HepG2 (cell line): ENCODE results near the gene SOCS3. TPM values are rescaled to one million over a fixed set of nuclear protein-coding genes. Genes with fewer than 3 reads are reported as not detected.

Source experiments
- AGO2 ChIP-seq: fragments of 200-400 bp; formaldehyde crosslinking; optimal IDR thresholded peaks from 2 replicates; pipeline ENCODE3; 2017; ENCODE audit warnings: mild to moderate bottlenecking, low read depth, low read length, moderate library complexity
- BCL6 ChIP-seq: IDR thresholded peaks from 2 replicates; pipeline ENCODE4 v1.6.1; 2016; ENCODE audit warnings: missing genetic modification reagents, missing compliant biosample characterization
- DNMT1 ChIP-seq: sonication (generic); formaldehyde crosslinking; IDR thresholded peaks from 2 replicates; pipeline ENCODE4 v1.5.1; 2020; ENCODE audit warnings: mild to moderate bottlenecking, missing genetic modification reagents
- HDAC1 ChIP-seq: sonication (generic); formaldehyde crosslinking; IDR thresholded peaks from 2 replicates; pipeline ENCODE4 v1.5.1; 2020; ENCODE audit warnings: mild to moderate bottlenecking, missing genetic modification reagents
- IRX3 ChIP-seq: sonication (generic); formaldehyde crosslinking; IDR thresholded peaks from 2 replicates; pipeline ENCODE4 v1.8.1; 2023; ENCODE audit warnings: mild to moderate bottlenecking, low read depth, missing genetic modification reagents, borderline replicate concordance
- KLF15 ChIP-seq: sonication (generic); formaldehyde crosslinking; IDR thresholded peaks from 2 replicates; pipeline ENCODE4 v1.8.1; 2023; ENCODE audit warnings: borderline replicate concordance, mild to moderate bottlenecking, inconsistent platforms, missing genetic modification reagents, mixed read lengths
- SATB2 ChIP-seq: sonication (generic); formaldehyde crosslinking; IDR thresholded peaks from 2 replicates; pipeline ENCODE4 v1.5.0; 2020; ENCODE audit warnings: missing genetic modification reagents
- SMAD9 ChIP-seq: sonication (generic); formaldehyde crosslinking; IDR thresholded peaks from 2 replicates; pipeline ENCODE4 v1.5.1; 2020; ENCODE audit warnings: mild to moderate bottlenecking, missing genetic modification reagents
- SPEN ChIP-seq: sonication (generic); formaldehyde crosslinking; IDR thresholded peaks from 2 replicates; pipeline ENCODE4 v1.5.1; 2020; ENCODE audit warnings: low read depth, mild to moderate bottlenecking, missing genetic modification reagents
- ZFAT ChIP-seq: sonication (generic); formaldehyde crosslinking; conservative IDR thresholded peaks from 2 replicates; pipeline ENCODE4 v1.8.1; 2023; ENCODE audit warnings: missing genetic modification reagents, inconsistent platforms
- ZMYM2 ChIP-seq: sonication (generic); formaldehyde crosslinking; IDR thresholded peaks from 2 replicates; pipeline ENCODE4 v1.8.0; 2022; ENCODE audit warnings: mild to moderate bottlenecking, missing genetic modification reagents
- ZNF253 ChIP-seq: sonication (generic); formaldehyde crosslinking; IDR thresholded peaks from 2 replicates; pipeline ENCODE4 v1.8.0; 2022; ENCODE audit warnings: mild to moderate bottlenecking, missing genetic modification reagents, borderline replicate concordance
- ZNF317 ChIP-seq: sonication (generic); formaldehyde crosslinking; IDR thresholded peaks from 2 replicates; pipeline ENCODE4 v1.5.0; 2020; ENCODE audit warnings: mild to moderate bottlenecking, missing genetic modification reagents
- ZSCAN25 ChIP-seq: sonication (generic); formaldehyde crosslinking; IDR thresholded peaks from 2 replicates; pipeline ENCODE4 v1.8.0; 2022; ENCODE audit warnings: mild to moderate bottlenecking, missing genetic modification reagents
- polyA plus RNA-seq, 8 experiments: library from polyadenylated mRNA; depleted of rRNA in 3 of 8; stranded (reverse) in 7 of 8; unstranded in 1 of 8; fragments of >200 nt; fragmentation: Illumina TruSeq in 4 of 8; extraction: Trizol in 4 of 8; gene quantifications; 2 replicates each; pipeline versions ENCODE4 v1.2.1 to v1.2.3, GENCODE V29; 2011 to 2016; ENCODE audit warnings: low read depth in 4 of 8, missing spikeins in 1 of 8, mixed read lengths in 1 of 8; ENCODE audit not compliant: insufficient read depth in 1 of 8
- total RNA-seq, 5 experiments: library from RNA; depleted of rRNA; stranded (reverse); fragments of >200 nt; fragmentation: Illumina TruSeq; extraction: Trizol; gene quantifications; 2 replicates each; pipeline ENCODE4 v1.2.3, GENCODE V29; 2016; ENCODE audit warnings: low read depth in 1 of 5
- TF ChIP-seq, protein P1 (sequence below): sonication (generic); formaldehyde crosslinking; IDR thresholded peaks from 2 replicates; pipeline ENCODE4 v1.4.0; 2020; ENCODE audit warnings: missing genetic modification reagents
- TF ChIP-seq, protein P2 (sequence below): sonication (generic); formaldehyde crosslinking; conservative IDR thresholded peaks from 2 replicates; pipeline ENCODE4 v1.8.0; 2022; ENCODE audit warnings: missing genetic modification reagents
- TF ChIP-seq, protein P3 (sequence below): sonication (generic); formaldehyde crosslinking; IDR thresholded peaks from 2 replicates; pipeline ENCODE4 v1.5.0; 2020; ENCODE audit warnings: missing genetic modification reagents, mild to moderate bottlenecking, borderline replicate concordance
- TF ChIP-seq, protein P4 (sequence below): sonication (generic); formaldehyde crosslinking; IDR thresholded peaks from 2 replicates; pipeline ENCODE4 v1.9.0; 2021; ENCODE audit warnings: missing genetic modification reagents, mild to moderate bottlenecking, borderline replicate concordance
- TF ChIP-seq, protein P5 (sequence below): sonication (generic); formaldehyde crosslinking; IDR thresholded peaks from 2 replicates; pipeline ENCODE4 v1.4.0; 2020; ENCODE audit warnings: mild to moderate bottlenecking, low read depth, missing genetic modification reagents

The SOCS3 gene
- total and polyA plus RNA-seq, 2 of the 13 experiments (the other 11 are each of a cell fraction or from before 2014, with no cell fraction given): 0.77 to 2.4 TPM

DNA sequence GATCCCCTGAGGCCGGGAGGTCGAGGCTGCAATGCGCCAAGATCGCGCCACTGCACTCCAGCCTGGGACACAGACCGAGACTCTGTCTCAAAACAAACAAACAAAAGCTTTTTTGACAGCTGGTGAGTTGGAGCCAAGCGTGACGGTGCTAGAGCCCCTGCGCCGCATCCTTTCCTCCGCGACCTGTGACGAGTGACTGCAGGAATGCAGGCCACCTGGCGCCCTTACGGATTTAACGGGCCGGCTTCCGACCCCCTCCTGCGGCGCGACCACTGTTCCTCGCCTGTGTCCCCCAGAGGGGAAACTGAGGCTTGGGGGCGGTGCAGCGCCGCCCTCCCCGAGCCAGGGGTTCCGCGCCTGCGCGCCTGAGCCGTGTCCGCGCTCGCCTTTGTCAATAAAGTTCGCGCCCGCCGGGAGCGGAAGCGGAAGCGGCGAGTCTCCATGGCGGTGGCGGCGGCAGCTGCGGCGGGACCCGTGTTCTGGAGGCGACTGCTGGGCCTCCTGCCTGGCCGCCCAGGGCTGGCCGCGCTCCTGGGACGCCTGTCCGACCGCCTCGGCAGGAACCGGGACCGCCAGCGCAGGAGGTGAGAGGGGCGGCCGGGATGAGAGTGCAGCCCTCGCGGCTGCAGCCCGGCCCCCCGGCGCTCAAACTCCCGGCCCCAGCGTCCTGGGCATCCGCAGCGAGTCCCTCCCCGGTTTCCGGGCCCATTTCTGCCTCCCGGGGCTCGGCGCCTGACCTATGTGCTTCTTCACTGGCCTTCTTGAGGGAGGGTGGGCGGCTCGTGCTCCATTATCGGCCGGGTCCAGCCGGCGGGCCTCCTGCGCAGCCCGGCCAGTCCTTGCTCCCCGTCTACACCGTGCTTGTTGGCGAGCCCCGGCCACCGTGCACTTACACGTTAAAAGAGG is 18.6 kb upstream of the SOCS3 start, which contains the start of gene PGS1 (continued):
- TF ChIP-seq, protein P1, sequence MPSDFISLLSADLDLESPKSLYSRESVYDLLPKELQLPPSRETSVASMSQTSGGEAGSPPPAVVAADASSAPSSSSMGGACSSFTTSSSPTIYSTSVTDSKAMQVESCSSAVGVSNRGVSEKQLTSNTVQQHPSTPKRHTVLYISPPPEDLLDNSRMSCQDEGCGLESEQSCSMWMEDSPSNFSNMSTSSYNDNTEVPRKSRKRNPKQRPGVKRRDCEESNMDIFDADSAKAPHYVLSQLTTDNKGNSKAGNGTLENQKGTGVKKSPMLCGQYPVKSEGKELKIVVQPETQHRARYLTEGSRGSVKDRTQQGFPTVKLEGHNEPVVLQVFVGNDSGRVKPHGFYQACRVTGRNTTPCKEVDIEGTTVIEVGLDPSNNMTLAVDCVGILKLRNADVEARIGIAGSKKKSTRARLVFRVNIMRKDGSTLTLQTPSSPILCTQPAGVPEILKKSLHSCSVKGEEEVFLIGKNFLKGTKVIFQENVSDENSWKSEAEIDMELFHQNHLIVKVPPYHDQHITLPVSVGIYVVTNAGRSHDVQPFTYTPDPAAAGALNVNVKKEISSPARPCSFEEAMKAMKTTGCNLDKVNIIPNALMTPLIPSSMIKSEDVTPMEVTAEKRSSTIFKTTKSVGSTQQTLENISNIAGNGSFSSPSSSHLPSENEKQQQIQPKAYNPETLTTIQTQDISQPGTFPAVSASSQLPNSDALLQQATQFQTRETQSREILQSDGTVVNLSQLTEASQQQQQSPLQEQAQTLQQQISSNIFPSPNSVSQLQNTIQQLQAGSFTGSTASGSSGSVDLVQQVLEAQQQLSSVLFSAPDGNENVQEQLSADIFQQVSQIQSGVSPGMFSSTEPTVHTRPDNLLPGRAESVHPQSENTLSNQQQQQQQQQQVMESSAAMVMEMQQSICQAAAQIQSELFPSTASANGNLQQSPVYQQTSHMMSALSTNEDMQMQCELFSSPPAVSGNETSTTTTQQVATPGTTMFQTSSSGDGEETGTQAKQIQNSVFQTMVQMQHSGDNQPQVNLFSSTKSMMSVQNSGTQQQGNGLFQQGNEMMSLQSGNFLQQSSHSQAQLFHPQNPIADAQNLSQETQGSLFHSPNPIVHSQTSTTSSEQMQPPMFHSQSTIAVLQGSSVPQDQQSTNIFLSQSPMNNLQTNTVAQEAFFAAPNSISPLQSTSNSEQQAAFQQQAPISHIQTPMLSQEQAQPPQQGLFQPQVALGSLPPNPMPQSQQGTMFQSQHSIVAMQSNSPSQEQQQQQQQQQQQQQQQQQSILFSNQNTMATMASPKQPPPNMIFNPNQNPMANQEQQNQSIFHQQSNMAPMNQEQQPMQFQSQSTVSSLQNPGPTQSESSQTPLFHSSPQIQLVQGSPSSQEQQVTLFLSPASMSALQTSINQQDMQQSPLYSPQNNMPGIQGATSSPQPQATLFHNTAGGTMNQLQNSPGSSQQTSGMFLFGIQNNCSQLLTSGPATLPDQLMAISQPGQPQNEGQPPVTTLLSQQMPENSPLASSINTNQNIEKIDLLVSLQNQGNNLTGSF: 0 out of 2 replicates have a peak, but pooled peaks have one; percentile 77
- no peak for TF ChIP-seq IRX3 (CRISPR knock-in tag)
- TF ChIP-seq, protein P2, sequence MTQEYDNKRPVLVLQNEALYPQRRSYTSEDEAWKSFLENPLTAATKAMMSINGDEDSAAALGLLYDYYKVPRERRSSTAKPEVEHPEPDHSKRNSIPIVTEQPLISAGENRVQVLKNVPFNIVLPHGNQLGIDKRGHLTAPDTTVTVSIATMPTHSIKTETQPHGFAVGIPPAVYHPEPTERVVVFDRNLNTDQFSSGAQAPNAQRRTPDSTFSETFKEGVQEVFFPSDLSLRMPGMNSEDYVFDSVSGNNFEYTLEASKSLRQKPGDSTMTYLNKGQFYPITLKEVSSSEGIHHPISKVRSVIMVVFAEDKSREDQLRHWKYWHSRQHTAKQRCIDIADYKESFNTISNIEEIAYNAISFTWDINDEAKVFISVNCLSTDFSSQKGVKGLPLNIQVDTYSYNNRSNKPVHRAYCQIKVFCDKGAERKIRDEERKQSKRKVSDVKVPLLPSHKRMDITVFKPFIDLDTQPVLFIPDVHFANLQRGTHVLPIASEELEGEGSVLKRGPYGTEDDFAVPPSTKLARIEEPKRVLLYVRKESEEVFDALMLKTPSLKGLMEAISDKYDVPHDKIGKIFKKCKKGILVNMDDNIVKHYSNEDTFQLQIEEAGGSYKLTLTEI (CRISPR knock-in tag): no peak
- TF ChIP-seq, protein P3, sequence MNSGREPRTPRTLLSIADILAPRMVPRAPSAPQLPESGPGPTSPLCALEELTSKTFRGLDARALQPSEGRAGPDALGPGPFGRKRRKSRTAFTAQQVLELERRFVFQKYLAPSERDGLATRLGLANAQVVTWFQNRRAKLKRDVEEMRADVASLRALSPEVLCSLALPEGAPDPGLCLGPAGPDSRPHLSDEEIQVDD: 0 out of 2 replicates have a peak, but pooled peaks have one; percentile 39
- TF ChIP-seq HDAC1 (CRISPR knock-in tag): peak; percentile 99
- TF ChIP-seq ZFAT (CRISPR knock-in tag): peak; percentile 60; the same call in 1 of the 2 replicates
- TF ChIP-seq ZMYM2: 0 out of 2 replicates have a peak, but pooled peaks have one; percentile 67
- no peak for TF ChIP-seq KLF15 (CRISPR knock-in tag)
- TF ChIP-seq, protein P4, sequence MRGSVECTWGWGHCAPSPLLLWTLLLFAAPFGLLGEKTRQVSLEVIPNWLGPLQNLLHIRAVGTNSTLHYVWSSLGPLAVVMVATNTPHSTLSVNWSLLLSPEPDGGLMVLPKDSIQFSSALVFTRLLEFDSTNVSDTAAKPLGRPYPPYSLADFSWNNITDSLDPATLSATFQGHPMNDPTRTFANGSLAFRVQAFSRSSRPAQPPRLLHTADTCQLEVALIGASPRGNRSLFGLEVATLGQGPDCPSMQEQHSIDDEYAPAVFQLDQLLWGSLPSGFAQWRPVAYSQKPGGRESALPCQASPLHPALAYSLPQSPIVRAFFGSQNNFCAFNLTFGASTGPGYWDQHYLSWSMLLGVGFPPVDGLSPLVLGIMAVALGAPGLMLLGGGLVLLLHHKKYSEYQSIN (CRISPR knock-in tag): no peak
- peak; percentile 86; the same call in 1 of the 2 replicates for TF ChIP-seq ZNF253 (CRISPR knock-in tag)
- TF ChIP-seq SMAD9 (CRISPR knock-in tag): peak; percentile 94; the same call in 1 of the 2 replicates
- peak; percentile 67; the same call in 1 of the 2 replicates for TF ChIP-seq BCL6 (CRISPR knock-in tag)
- TF ChIP-seq DNMT1: peak; percentile 57
- peak; percentile 88 for TF ChIP-seq ZSCAN25 (CRISPR knock-in tag)
- no peak for TF ChIP-seq SATB2
- TF ChIP-seq AGO2: peak; percentile 89
- TF ChIP-seq ZNF317 (CRISPR knock-in tag): 0 out of 2 replicates have a peak, but pooled peaks have one; percentile 17
- TF ChIP-seq SPEN (CRISPR knock-in tag): peak; percentile 96
- TF ChIP-seq, protein P5, sequence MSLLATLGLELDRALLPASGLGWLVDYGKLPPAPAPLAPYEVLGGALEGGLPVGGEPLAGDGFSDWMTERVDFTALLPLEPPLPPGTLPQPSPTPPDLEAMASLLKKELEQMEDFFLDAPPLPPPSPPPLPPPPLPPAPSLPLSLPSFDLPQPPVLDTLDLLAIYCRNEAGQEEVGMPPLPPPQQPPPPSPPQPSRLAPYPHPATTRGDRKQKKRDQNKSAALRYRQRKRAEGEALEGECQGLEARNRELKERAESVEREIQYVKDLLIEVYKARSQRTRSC (CRISPR knock-in tag): peak; percentile 41; the same call in 1 of the 2 replicates
